NCI-H748 (cell line): Measurements from ENCODE around the gene CLSTN2.

Experiments
- DNase-seq: peaks from one replicate; lab custom pipeline; 2025; ENCODE audit not compliant: unreplicated experiment; lab: John Stamatoyannopoulos, UW

CLSTN2 gene

GRCh38 chr3:140368223-140368811 is 433.3 kb downstream of the CLSTN2 start:
- DNase-seq, result no peak

- DNase-seq, result peak; percentile 54
These were observed 435.7 kb downstream of the CLSTN2 start for GRCh38 chr3:140370686-140371085.

- DNase-seq, result no peak
These were observed 438.2 kb downstream of the CLSTN2 start for GRCh38 chr3:140373234-140373633.

- DNase-seq, result no peak
These were observed 440.0 kb downstream of the CLSTN2 start for GRCh38 chr3:140375002-140375401.

GRCh38 chr3:140376136-140376889 is 441.3 kb downstream of the CLSTN2 start:
- no peak for DNase-seq

- no peak for DNase-seq
These were observed 442.7 kb downstream of the CLSTN2 start for GRCh38 chr3:140377644-140378043.

- no peak for DNase-seq
These were observed 443.8 kb downstream of the CLSTN2 start for GRCh38 chr3:140378571-140379340.

- no peak for DNase-seq
These were observed 449.2 kb downstream of the CLSTN2 start for GRCh38 chr3:140384028-140384771.

- no peak for DNase-seq
These were observed 449.9 kb downstream of the CLSTN2 start for GRCh38 chr3:140384876-140385275.

GRCh38 chr3:140386357-140387100 is 451.5 kb downstream of the CLSTN2 start:
- DNase-seq, result no peak

- no peak for DNase-seq
These were observed 452.3 kb downstream of the CLSTN2 start for GRCh38 chr3:140387244-140387643.

GRCh38 chr3:140388202-140388922 is 453.4 kb downstream of the CLSTN2 start:
- DNase-seq, result no peak

- DNase-seq, result peak; percentile 5
These were observed 456.1 kb downstream of the CLSTN2 start for GRCh38 chr3:140391061-140391460.

- no peak for DNase-seq
These were observed 459.6 kb downstream of the CLSTN2 start for GRCh38 chr3:140394488-140395133.

- DNase-seq, result no peak
These were observed 460.4 kb downstream of the CLSTN2 start for GRCh38 chr3:140395134-140396075.

- DNase-seq, result no peak
These were observed 461.1 kb downstream of the CLSTN2 start for GRCh38 chr3:140396110-140396509.

GRCh38 chr3:140397847-140398246 is 462.9 kb downstream of the CLSTN2 start:
- DNase-seq, result no peak

- DNase-seq, result no peak
These were observed 463.4 kb downstream of the CLSTN2 start for GRCh38 chr3:140398387-140398786.
